ENCODE measurements around the gene SALL1.

The SALL1 gene

GRCh38 chr16:51095890-51096626 lies 55.0 kb downstream of the SALL1 start:
- no peak for TF ChIP-seq CTCF (IDR thresholded peaks at IDR 0.05; ENCODE audit: low read depth, low read length, missing control alignments)
- in situ Hi-C loops (cut with HindIII; ENCODE audit: low pct_ligation_motif_present, low sequenced_read_pairs) = no loop called here
- DNase-seq = no peak

DNA sequence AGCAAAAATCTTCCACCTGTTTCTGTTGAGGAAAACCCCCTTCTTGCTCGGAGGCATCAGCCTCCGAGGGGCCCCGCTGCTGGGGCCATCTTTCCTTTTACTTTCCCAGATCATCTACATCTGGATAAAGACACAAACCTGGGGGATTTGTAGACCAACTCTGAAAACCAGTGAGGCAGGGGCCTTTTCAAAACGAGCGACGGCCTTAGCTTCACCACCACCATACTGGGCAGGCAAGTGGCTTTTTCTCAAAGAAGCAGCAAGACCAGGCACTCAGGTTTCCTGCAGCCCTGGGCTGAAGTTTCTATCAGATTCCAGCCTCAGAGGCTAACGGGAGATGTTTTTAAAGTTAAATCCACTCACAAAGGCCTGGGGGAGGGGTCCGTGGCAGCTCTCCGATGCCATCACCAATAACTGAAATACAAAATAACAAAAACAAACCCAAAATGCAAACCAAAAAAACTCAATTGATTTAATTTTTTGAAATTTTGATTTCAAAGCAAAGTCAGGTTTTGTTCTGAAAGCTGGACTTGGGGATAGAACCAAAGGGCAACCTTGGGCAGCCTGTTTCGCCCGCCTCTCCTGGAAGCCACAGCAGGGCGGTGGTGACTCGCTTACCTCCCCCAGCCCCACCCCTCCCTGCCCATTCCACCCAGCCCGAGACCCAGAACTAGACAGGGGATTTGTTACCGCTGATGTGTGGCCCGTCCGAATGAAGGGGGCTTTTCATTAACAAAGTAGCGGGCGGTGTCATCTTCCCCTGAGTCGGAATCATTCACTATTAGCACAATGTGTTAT lies 55.8 kb downstream of the SALL1 start:
- in situ Hi-C loops (cut with HindIII; ENCODE audit: low pct_ligation_motif_present, low sequenced_read_pairs) = no loop called here
- H3K36me3 ChIP-seq (replicated peaks) = no peaks in the 10 kb centered on the region
- no peak overlapping the region for H3K4me3 ChIP-seq (ENCODE audit: low read depth, low read length)
- H3K27ac ChIP-seq = no peak overlapping the region
- TF ChIP-seq CTCF (IDR thresholded peaks at IDR 0.05; ENCODE audit: low read depth, low read length, missing control alignments) = no peak
- H3K27me3 ChIP-seq (replicated peaks) = no peaks in the 10 kb centered on the region
- DNase-seq = no peak

More at GRCh38 chr16:51095890-51096626, 55.0 kb downstream of the SALL1 start:
- H3K4me3 ChIP-seq (ENCODE audit: low read depth, low read length) = no peak overlapping the region
- no peaks in the 10 kb centered on the region for H3K27me3 ChIP-seq (replicated peaks)
- H3K36me3 ChIP-seq (replicated peaks) = no peaks in the 10 kb centered on the region
- H3K27ac ChIP-seq = no peak overlapping the region

DNA sequence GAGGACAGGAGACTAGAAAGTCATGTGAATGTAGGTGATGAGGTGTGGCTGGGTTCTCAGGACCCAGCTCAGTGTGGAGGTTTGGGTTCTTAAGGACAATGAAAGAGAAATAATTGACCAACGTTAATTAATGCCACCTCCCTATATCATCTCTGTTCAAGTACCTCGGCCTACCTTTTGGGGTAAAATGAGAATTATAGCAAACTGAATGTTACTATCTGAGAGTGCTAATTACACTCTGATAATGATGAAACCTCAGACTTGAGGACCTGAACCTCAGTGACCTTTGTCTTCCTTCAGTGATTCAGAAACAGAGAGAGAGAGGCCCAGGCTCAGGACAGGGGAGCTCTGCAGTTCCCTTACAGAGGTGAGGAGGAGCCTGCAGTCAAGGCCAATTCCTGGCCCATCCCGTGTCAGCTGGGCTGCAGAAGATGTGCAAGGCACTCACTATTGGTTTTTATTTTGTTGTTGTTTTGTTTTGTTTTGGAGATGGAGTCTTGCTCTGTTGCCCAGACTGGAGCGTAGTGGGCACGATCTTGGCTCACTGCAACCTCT lies 57.3 kb downstream of the SALL1 start:
- Histone ChIP-seq H3K4me3 (ENCODE audit: low read depth, low read length) (no peak overlapping the region), H3K36me3 (replicated peaks) (no peaks in the 10 kb centered on the region), H3K27me3 (replicated peaks) (no peaks in the 10 kb centered on the region), H3K27ac (no peak overlapping the region)
- DNase-seq = no peak
- in situ Hi-C loops (cut with HindIII; ENCODE audit: low pct_ligation_motif_present, low sequenced_read_pairs) = no loop called here
- TF ChIP-seq CTCF (IDR thresholded peaks at IDR 0.05; ENCODE audit: low read depth, low read length, missing control alignments) = no peak
